HUDEP-2 (cell line): Measurements from ENCODE around the gene OR10D3.
"Not testable (repeated sequence)": the region's sequence is repeated elsewhere in the genome, so short reads cannot be mapped to it uniquely, and the experiment has no call there.

ENCODE experiments used
- DNase-seq, 76 experiments: peaks; one replicate each; lab custom pipeline; 2025; ENCODE audit not compliant: unreplicated experiment in 76 of 76; lab: John Stamatoyannopoulos, UW

OR10D3 gene

GRCh38 chr11:124183068-124183467 is at the start of gene OR10D3:
Gene OR10D3 (plus strand): TSS chr11:124183345. CDS start chr11:124185270, 1,925 bp downstream.
- DNase-seq: no peak

- no peak for DNase-seq
Measured at GRCh38 chr11:124143034-124143433, 40.1 kb upstream of the OR10D3 start.

- no peak for DNase-seq
Measured at GRCh38 chr11:124147951-124148350, 35.2 kb upstream of the OR10D3 start.

- DNase-seq: no peak
Measured at GRCh38 chr11:124150684-124151083, 32.5 kb upstream of the OR10D3 start.

- DNase-seq: no peak
Measured at GRCh38 chr11:124152770-124153407, 30.3 kb upstream of the OR10D3 start.

- DNase-seq: no peak
Measured at GRCh38 chr11:124153821-124154220, 29.3 kb upstream of the OR10D3 start.

GRCh38 chr11:124159481-124159880 is 23.7 kb upstream of the OR10D3 start:
- no peak for DNase-seq

GRCh38 chr11:124160986-124161385 is 22.2 kb upstream of the OR10D3 start:
- no peak for DNase-seq

GRCh38 chr11:124167826-124168231 is 15.3 kb upstream of the OR10D3 start:
- no peak for DNase-seq

GRCh38 chr11:124168796-124169195 is 14.3 kb upstream of the OR10D3 start:
- DNase-seq: no peak

- not testable (repeated sequence) for DNase-seq
Measured at GRCh38 chr11:124170315-124170714, 12.8 kb upstream of the OR10D3 start.

- no peak for DNase-seq
Measured at GRCh38 chr11:124170801-124171586, 12.2 kb upstream of the OR10D3 start.

- DNase-seq: no peak
Measured at GRCh38 chr11:124172101-124172500, 11.0 kb upstream of the OR10D3 start.

GRCh38 chr11:124172599-124172998 is 10.5 kb upstream of the OR10D3 start:
- no peak for DNase-seq

- DNase-seq: peak in 14 of 76 experiments; percentile 1 to 47 (median 13)
Measured at GRCh38 chr11:124174001-124174583, 9.1 kb upstream of the OR10D3 start.

- DNase-seq: no peak
Measured at GRCh38 chr11:124176925-124177715, 6.0 kb upstream of the OR10D3 start.

- DNase-seq: no peak
Measured at GRCh38 chr11:124179310-124179709, 3.8 kb upstream of the OR10D3 start.

GRCh38 chr11:124190298-124191139 is 7.4 kb downstream of the OR10D3 start:
- DNase-seq: peak in 29 of 76 experiments; percentile 6 to 63 (median 26)

GRCh38 chr11:124193221-124194010 is 10.3 kb downstream of the OR10D3 start:
- no peak for DNase-seq
